HG03097 (cell line): ENCODE results near the gene FASLG.
"Not testable (repeated sequence)": the region's sequence is repeated elsewhere in the genome, so short reads cannot be mapped to it uniquely, and the experiment has no call there.

Experiments
- ATAC-seq: cut with Tn5 transposase; IDR thresholded peaks from one replicate; pipeline ENCODE4 v1.9.1; 2021; ENCODE audit not compliant: unreplicated experiment, low FRiP score

FASLG gene

GRCh38 chr1:172679000-172679772, 20.3 kb downstream of the FASLG start:
- no peak for ATAC-seq

DNA sequence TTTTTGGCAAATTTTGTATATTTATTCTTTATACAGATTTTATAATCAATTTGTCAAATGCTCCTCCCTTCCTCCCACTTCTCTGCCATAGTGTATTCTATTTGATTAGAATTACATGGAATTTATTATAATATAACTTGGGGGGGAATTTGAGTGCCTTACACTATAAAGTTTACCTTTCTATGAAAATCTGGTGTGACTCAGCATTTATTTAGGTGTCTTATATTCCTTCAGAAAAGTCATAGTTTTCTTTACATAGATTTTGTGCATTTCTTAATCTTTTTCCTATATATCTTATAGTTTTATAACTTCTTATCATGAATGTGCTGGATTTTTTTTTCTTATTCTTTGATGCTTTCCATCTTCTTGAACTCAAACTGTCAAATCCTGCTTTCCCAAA, 21.3 kb downstream of the FASLG start:
- no peak for ATAC-seq

DNA sequence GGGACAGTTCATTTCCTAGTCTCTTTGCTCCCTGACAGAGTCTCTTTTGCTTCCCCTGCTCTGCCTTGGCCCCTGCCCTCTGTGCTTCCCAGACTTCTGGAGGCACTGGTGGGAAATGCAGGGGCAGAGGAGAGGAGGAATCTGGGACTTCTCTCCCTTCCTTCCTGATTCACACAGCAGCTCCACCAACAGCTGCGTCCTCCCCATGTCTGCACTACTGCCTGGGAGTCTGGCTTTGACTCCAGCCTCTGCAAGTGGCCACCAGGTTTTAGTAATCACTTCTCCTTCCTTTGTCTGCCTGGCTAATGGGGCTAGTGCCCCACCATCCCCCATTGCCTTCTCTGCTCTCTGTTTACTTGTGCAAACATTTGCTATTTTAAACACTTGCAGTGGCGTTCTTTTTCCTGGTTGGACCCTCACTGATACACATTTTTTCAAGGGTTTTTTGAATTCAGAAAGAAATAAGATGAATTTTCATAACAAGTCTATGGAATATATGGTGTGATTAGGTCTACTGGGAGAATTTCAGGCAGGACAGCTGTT, 21.9 kb downstream of the FASLG start:
- ATAC-seq = no peak

DNA sequence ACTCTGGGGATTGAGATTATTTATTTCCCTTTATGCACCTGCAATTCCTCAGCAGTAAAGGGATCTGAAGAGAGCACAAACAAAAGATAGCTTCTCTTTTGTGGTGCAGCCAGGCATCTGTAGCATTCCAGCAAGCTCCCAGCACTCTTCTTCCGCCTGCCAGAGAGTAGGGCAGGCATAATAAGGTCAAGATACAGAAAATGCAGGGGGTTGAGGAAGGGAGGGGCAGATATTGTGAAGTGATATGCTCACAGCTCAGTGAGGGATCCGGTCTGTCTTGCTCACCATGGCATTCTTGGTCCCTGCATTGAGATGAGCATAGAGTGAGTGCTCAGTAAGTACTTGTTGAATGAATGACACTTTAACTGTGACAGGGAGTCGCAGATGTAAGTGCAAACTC, 23.9 kb downstream of the FASLG start:
- no peak for ATAC-seq

GRCh38 chr1:172686143-172686542, 27.2 kb downstream of the FASLG start:
- ATAC-seq = no peak

- ATAC-seq = not testable (repeated sequence)
Measured at GRCh38 chr1:172688428-172689085, 29.7 kb downstream of the FASLG start.

- not testable (repeated sequence) for ATAC-seq
Measured at GRCh38 chr1:172690925-172691324, 32.0 kb downstream of the FASLG start.

DNA sequence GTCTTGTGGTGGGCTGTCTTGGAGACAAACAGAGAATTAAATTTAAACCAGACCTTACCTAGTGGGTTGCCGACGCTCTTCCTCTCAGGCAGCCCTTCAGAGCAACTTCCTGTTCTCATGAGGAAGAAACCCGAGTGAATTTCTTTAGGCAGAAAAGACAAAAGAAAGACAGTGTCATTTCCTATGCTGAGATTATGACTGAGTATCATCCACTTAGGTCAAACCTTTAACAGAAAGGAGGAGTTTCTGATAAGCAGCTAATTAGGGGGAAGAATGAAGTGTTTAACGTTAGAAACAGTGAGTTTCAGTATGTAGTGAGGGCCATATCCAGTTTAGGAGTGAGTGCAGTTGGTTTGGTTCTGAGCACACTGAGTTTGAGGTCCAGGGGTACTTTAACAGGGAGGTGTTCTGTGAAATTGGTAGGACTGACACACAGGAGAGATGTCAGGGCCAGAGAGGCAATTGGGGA, 38.7 kb downstream of the FASLG start:
- no peak for ATAC-seq

DNA sequence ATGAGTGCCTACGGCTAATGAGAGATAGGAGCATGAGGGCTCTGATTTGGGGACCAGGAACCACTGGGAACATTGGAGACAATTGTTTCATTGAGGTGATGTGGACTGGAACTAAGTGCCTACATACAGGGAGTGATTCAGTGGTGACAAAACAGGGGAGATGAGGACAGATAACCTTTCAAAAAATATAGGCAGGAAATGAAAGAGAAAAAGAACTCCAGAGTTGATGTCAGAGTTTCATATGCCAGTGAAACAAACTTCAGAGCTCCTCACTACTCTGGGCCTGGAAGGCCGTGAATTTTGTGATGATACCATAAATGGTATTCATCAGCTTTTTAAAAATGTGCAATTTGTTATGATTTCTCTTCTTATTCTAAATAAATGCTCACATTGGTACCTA, 39.3 kb downstream of the FASLG start:
- ATAC-seq = no peak

GRCh38 chr1:172699111-172699510, 40.2 kb downstream of the FASLG start:
- ATAC-seq = peak; percentile 64

DNA sequence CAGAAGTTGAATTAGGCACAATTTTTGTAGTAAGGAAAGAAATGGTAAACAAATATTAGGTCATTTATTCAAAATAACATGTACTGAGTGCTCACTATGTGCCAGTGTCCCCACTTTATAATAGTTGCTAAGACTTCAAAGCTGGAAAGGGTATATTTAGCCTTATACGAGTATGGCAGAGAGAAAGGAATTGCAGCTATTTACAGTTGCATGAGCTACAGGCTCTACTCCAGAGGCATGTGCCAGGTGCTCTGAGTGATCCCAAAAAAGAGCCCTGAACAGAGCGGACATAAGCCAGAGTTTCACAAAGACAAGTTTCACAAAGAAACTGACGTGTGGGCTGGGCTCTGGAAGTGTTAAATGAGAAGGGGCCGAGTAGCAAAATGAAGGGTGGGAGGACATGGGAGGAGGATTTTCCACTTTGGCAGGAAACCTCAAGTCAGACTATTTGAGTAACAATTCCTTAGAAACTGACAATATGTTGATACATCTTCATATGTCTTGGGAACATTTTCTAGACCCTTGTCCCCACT, 40.9 kb downstream of the FASLG start:
- ATAC-seq = no peak

DNA sequence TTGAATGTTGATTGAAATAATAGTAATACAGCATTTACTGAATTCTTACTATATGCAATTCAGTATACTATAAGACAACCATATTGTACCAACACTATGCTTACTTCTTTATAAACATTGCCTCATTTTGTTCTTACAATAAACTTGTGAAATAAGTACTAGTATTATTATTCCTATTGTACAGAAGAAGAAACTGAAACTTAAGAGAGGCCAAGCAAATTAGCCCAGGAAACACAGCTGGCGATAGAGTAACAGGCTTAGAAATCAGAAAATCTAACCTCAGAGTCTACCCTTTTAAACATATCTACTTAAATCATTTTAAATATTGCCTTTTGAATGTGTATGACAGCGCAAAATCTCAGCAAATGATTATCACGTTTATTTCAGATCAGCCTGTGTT, 41.7 kb downstream of the FASLG start:
- ATAC-seq = no peak

DNA sequence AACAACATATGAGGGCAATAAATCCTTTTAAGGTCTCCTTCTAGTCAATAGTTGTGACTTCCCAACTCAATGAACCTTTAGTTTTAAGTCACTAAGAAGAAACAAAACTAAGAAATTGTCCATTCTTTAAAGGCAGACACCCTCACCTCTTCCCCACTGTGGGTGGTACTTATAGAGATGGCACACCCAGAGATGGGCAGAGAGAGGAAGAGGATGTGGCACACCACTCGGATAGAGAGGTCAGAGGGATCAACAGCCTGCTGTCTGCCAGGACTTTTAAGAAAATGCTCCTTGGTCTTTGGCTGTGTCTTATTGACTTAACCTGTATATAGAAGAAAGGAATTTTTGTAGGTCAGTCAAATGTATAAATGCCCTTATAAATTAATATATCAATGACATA, 45.1 kb downstream of the FASLG start:
- ATAC-seq = no peak

DNA sequence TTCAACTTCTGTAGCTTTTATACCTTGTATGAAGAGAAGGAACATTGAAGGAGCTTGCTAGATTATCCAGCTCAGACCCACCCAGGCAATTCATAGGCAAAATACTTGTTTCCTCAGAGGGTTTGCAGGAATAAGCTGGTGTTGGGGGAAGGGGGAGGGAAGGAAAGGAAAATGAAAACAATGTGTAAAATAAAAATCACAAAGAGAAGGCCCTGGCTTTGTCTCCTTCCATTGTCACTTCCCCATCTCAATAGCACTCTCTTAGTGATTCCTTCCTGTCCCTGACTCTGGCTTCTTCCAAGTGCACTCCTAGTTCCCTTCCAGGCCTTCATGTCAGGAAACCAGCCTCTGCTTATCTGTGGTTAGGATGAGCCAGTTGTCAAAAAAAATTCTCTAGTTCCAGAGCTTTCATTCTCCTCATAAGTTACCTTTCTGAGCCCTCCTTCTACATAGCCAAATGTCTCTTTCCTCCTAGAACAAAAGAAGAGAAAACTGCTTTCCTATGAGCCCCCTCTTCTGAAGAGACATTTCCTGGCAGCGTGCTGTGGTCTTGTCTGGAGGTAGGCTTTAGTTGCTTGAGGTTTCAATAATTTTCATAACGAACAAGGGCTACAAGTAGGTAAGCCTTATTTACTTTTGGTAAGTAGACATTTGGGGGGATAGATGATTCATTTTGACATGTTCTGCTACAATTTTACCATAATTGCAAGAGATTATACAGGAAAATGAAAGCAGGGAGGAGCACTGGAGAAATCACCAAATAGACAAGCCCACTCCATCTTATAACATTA, 45.7 kb downstream of the FASLG start:
- ATAC-seq = no peak

- no peak for ATAC-seq
Measured at GRCh38 chr1:172708452-172708851, 49.5 kb downstream of the FASLG start.

DNA sequence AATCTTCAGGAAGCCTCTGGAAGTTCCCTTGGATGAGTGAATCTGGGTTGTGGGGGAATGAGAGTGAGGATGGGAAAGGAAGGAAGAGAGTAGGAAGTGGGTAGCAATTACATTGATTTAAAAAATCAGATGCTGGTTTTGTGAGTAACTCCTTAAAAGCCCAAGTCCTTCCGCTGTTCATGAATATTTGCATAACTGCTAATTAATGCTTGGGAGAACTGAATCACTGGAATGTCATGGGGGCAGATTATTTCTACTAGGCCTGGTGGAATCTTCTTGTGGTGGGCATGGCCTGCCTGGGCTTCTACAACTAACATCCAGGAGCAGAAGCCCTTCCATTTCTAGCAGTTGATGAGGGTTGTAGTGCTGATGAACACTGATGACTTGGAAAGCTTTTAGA, 52.7 kb downstream of the FASLG start:
- no peak for ATAC-seq

GRCh38 chr1:172713466-172713865, 54.6 kb downstream of the FASLG start:
- ATAC-seq = no peak
